KMS-11 (cell line): ENCODE results near the gene NOS1AP.

Experiments used
- H2AFZ ChIP-seq: fragments of 200-600 bp; sonication (generic); 2 replicates; pipeline ENCODE4 v1.6.1; 2016; ENCODE audit warnings: antibody characterized with exemption, mixed run types, low read depth
- H3K27ac ChIP-seq: fragments of 200-600 bp; sonication (generic); 2 replicates; pipeline ENCODE4 v1.6.1; 2016; ENCODE audit warnings: mild to moderate bottlenecking, mixed run types
- H3K27me3 ChIP-seq: fragments of 200-600 bp; sonication (generic); 2 replicates; pipeline ENCODE4 v1.6.1; 2017; ENCODE audit warnings: mild to moderate bottlenecking, low read depth, mixed run types, moderate library complexity; ENCODE audit not compliant: insufficient read depth
- H3K36me3 ChIP-seq: fragments of 200-600 bp; sonication (generic); 2 replicates; pipeline ENCODE4 v1.6.1; 2017; ENCODE audit warnings: mild to moderate bottlenecking, mixed run types; ENCODE audit not compliant: insufficient read depth
- H3K4me1 ChIP-seq: fragments of 200-600 bp; sonication (generic); 2 replicates; pipeline ENCODE4 v1.6.1; 2016; ENCODE audit warnings: mild to moderate bottlenecking, low read depth, mixed run types; ENCODE audit not compliant: poor library complexity, severe bottlenecking
- H3K4me2 ChIP-seq: fragments of 200-600 bp; sonication (generic); 2 replicates; pipeline ENCODE4 v1.7.0; 2016; ENCODE audit warnings: mild to moderate bottlenecking, mixed run types
- H3K4me3 ChIP-seq: fragments of 200-600 bp; sonication (generic); IDR thresholded peaks from 2 replicates; pipeline ENCODE4 v1.6.1; 2017; ENCODE audit warnings: low read depth, low read length, mixed read lengths; ENCODE audit not compliant: insufficient read depth
- H3K79me2 ChIP-seq: fragments of 200-600 bp; sonication (generic); 2 replicates; pipeline ENCODE4 v1.6.1; 2016; ENCODE audit warnings: low read depth, mixed run types; ENCODE audit not compliant: insufficient read depth
- H3K9ac ChIP-seq: fragments of 200-600 bp; sonication (generic); 2 replicates; pipeline ENCODE4 v1.6.1; 2016; ENCODE audit warnings: mild to moderate bottlenecking, mixed run types
- H4K20me1 ChIP-seq: fragments of 200-600 bp; sonication (generic); 2 replicates; pipeline ENCODE4 v1.6.1; 2016; ENCODE audit warnings: mild to moderate bottlenecking, mixed run types; ENCODE audit not compliant: insufficient read depth
- CTCF ChIP-seq: fragments of 200-600 bp; sonication (generic); conservative IDR thresholded peaks from 2 replicates; pipeline ENCODE4 v1.6.1; 2017; ENCODE audit warnings: low read depth, mild to moderate bottlenecking, antibody characterized with exemption, low read length, moderate library complexity, mixed read lengths

The NOS1AP gene

GRCh38 chr1:162300057-162300917 is 230.8 kb downstream of the NOS1AP start:
- Histone ChIP-seq H3K9ac (no peak overlapping the region), H4K20me1 (no peaks in the 10 kb centered on the region), H3K4me1 (no peaks in the 10 kb centered on the region), H3K4me3 (no peak overlapping the region), H3K36me3 (no peaks in the 10 kb centered on the region), H3K79me2 (no peaks in the 10 kb centered on the region), H3K4me2 (no peak overlapping the region), H3K27me3 (no peaks in the 10 kb centered on the region), H2AFZ (no peak overlapping the region), H3K27ac (no peak overlapping the region)
- TF ChIP-seq CTCF, result no peak

- Histone ChIP-seq H3K4me3 (no peak overlapping the region), H3K36me3 (no peaks in the 10 kb centered on the region), H3K27me3 (no peaks in the 10 kb centered on the region), H4K20me1 (no peaks in the 10 kb centered on the region), H2AFZ (no peak overlapping the region), H3K4me2 (no peak overlapping the region), H3K27ac (no peak overlapping the region), H3K4me1 (no peaks in the 10 kb centered on the region), H3K79me2 (no peaks in the 10 kb centered on the region), H3K9ac (no peak overlapping the region)
- no peak for TF ChIP-seq CTCF
These were observed 232.2 kb downstream of the NOS1AP start for GRCh38 chr1:162301696-162302095.

- Histone ChIP-seq H2AFZ (no peak overlapping the region), H3K27me3 (no peaks in the 10 kb centered on the region), H3K9ac (no peak overlapping the region), H3K79me2 (no peaks in the 10 kb centered on the region), H3K4me2 (no peak overlapping the region), H3K27ac (no peak overlapping the region), H4K20me1 (no peaks in the 10 kb centered on the region), H3K4me1 (no peaks in the 10 kb centered on the region), H3K36me3 (no peaks in the 10 kb centered on the region), H3K4me3 (no peak overlapping the region)
- TF ChIP-seq CTCF, result no peak
These were observed 233.0 kb downstream of the NOS1AP start for GRCh38 chr1:162302306-162303003.

GRCh38 chr1:162303004-162303344 is 233.5 kb downstream of the NOS1AP start:
- Histone ChIP-seq H3K79me2 (no peaks in the 10 kb centered on the region), H3K27me3 (no peaks in the 10 kb centered on the region), H3K4me3 (no peak overlapping the region), H3K4me2 (no peak overlapping the region), H3K36me3 (no peaks in the 10 kb centered on the region), H3K9ac (no peak overlapping the region), H3K27ac (no peak overlapping the region), H3K4me1 (no peaks in the 10 kb centered on the region), H2AFZ (no peak overlapping the region), H4K20me1 (no peaks in the 10 kb centered on the region)
- TF ChIP-seq CTCF, result no peak
